GM19328 (cell line): ENCODE measurements around the gene TTPAL.

Experiments used
- ATAC-seq: cut with Tn5 transposase; IDR thresholded peaks from one replicate; pipeline ENCODE4 v1.9.1; 2021; ENCODE audit warnings: mild to moderate bottlenecking, moderate library complexity; ENCODE audit not compliant: unreplicated experiment

TTPAL gene

DNA sequence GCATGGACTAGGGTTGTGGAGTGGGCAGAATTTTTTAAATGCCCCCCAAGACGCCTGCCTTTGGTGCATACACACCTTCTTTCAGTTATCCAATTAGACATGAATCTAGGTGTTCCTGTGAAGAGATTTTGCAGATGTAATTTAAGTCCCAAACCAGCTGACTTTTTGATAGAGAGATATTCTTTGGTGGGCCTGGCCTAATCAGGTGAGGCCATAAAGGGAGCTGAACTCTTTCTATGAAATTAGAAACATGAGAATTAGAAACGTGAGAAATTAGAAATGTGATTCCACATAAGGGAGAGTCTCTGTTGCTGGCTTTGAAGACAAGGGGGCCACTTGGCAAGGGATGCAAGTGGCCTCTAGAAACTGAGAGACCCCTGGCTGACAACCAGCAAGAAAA lies 36.4 kb upstream of the TTPAL start:
- ATAC-seq, result no peak

DNA sequence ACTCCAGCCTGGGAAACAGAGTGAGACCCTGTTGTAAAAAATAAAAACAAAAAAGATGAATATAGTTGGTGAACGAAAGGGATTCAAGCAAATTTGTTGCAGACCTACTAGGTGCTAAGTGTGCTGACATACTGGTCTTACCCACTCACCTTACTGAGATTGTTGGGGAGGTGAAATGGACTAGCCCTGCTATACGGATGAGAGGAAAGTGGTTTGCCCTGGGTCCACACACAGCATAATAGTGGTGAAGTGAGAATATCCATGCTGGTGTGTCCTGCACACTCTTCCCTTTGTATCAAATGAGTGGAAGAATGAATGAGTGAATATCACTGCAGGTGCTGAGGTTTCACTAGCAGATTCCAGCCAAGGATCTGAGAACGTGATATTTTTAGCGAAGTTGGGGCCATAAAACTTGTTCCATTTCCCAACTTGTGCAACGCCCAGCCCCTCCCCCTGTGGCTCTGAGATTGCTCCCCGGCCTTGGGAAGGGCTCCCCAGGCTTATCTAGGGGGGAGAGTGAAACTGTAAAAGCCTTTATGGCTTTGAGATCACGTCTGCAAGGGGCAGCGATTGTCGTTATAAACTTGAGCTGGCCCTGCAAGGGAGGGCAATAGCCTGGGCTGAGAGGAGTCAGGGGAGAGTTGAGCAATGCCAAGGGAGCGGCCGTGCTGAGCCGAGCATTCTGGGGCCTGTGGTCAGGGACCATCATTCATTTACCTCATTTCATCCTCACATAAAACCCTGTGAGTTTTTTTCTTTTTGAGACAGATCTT lies 33.2 kb upstream of the TTPAL start:
- no peak for ATAC-seq

DNA sequence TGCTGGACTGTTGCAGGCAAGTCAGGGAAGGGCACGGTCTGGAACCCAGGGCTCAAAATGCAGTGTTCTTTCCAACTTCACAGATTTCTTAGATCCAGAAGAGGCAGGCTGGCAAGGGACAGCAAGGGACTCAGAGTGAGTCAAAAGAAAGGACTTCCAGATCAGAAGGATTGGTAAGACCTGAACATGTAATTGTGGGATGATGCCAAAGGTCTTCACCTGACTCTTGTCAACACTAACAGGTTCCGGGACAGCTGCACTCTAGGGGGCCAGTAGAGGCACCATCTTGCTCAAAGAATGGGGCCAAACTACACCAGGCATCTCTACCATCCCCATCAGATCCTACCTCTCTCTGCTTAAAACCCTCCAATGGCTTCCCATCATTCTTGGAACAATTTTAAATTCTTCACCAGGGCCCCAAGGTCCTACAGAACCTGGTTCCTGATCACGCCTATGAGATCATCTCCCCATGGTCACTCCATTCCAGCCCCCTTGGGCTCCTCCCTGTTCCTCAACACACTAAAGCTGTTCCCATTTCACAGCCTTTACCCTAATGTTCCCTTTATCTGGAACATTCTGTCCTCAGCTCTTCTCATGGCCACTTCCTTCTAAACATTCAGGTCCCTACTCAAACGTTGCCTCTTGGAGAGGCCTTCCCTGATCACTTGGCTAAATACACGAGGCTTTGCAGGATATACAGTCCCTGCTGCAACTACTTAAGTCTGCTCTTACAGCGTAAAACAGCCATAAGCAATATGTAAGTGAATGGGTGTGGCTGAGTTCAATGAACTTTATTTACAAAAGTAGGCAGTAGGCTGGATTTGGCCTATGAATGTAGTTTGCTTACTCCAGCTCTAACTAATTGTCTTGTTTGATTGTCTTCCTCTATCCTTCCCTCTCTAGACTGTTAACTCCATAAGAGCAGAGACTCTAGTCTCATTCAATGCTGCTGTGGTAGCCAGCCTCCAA lies 29.6 kb upstream of the TTPAL start:
- no peak for ATAC-seq

DNA sequence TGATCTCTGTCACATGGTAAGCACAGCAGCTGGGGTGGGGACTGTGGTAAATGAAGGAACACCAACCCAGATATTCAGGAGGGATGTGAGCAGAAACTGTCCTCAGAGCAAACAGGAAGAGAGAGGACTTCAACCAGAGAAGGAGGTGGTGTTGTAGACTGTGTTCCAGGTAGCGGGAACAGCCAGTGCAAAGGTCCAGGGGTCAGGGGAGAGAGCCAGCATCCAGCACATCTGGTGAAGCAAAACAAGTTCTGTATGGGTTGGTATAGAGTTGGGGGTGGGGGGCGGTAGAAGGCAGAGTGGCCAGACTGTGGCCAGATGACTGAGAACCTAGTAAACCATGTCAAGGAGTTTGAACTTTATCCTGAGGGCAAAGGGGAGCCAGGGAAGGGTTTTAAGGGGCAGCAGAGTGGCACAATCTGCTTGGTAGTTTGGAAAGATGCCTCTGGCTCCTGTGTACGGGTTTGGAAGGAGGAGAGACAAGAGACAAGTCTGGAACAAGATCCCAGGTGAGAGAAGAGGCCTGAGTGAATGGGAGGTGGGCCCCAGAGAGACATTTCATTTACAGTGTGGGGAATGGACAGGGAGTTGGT lies 27.8 kb upstream of the TTPAL start:
- no peak for ATAC-seq

DNA sequence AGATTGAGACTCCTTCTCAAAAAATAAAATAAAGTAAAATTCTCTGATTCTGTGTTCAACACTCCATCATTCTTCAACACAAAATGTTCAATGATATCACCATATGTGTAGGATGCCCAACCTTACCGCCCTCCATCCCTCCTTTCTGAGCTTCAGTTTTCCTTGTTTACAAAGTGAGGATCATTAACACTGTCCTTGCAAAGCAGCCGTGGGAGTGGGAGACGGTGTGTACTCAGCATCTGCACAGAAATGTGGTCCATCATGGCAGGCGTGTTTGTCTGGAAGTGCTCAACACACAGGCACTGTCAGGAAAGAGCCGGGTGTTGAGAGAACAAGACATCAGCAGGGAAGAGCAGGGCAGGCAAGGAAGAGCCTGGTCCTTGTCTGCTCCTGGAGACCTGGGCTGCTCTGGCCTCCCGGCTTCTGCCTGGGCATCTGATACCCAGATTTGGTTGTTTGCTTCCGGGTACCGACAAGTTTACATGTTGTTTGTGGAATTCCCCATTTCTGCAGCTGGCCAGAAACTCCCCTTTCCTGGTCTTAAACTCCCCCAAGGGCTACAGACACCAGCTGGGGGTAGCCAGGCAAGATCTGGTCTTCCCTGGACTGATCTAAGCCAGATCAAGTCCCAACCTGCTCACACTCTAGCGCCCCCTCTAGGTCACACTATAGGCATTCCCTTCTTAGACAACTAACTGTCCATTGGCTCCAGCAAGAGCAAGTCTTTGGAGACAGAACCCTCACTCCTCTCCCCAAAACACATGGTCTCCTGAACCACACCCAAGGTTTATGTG lies 26.7 kb upstream of the TTPAL start:
- ATAC-seq, result no peak

DNA sequence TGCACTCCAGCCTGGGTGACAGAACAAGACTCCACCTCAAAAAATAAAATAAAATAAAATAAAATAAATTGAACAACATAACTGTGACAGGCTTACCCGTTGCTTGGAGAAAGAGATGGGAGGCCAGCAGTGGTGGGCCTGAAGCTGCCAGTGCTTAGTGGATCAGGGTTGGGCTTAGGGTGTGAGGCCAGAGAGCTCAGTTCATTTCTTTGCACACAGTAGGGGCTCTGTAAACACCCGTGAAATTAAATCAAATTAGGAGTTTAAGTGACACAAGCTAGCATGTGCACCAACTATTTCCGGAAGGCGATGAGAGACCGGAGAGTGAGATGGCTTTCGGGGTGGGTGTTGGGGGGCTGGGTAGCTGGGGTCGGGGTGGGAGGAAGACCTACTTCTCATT lies 25.8 kb upstream of the TTPAL start:
- ATAC-seq, result no peak

DNA sequence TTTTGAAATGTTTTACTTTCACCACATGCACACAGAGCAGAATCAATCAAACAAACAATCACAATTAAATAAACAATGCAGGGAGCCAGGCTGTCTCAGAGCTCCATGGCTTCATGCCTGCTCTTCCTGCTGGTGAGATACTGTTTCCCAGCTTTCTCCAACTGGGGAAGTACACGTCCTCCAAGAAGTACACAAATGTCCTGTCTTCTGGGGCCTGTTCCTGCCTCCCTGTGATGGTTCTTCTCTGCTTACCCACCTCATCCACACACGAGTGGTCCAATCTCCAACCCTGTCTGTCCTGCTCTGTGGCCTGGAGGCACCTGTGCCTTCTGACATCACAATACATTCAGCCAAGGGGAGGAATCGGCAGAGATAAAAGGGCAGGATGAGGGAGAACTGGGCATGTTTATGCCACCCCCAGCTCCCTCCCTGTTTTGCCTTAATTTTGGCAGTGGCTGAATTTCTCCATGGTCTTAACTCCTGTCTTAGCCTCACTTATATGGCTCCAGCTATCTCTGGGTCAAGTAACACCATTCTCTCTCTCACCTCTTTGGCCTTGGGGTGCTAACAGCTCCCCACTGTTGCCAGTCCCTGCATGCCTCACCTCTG lies 25.3 kb upstream of the TTPAL start:
- ATAC-seq, result no peak

DNA sequence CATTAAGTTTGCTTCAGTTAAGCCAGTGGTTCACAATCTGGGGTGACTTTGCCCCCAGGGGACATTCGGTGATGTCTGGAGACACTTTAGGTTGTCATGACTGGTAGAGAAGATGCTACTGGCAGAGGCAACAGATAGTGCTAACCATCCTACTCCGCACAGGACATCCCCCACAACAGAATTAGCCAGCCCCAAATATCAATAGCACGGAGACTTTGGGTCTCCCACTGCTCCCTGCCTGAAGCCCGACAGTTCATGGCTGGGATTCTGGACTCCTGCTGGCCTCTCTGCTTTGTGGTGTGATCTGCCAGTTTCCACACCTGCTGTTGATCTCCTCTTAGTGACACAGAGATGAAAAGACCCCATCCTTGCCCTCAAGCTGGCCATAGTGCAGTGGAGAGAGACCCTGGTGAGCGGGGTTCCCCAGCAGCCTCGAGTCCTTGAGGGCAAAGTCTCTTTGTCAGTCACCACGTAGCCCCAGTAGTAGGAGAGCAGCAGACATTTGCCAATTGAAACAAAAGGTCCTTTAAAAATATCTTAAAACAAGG lies 24.7 kb upstream of the TTPAL start:
- ATAC-seq, result no peak

DNA sequence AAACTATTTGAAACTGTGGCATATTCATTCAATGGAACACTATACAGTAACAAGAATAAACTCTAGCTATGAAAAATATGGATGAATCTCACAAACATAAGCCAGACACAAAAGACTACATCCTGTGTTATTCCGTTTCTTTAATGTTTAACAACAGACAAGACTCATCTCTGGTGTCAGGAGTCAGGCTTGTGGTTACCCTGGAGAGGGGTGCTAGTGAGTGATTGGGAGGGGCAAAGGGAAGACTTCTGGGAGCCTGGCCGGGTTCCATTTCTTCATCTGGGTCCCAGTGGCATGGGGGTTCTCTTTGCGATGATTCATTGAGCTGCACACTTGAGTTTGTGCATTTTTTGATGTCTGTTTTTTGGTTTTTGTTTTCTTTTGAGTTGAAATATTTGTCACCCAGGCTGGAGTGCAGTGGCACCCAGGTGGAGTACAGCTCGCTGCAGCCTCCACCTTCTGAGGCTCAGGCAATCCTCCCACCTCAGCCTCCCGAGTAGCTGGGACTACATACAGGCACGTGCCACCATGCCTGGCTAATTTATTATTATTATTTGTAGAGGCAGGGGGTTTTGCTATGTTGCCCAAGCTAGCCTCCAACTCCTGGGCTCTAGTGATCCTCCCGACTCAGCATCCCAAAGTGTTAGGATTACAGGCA lies 21.2 kb upstream of the TTPAL start:
- ATAC-seq, result no peak

DNA sequence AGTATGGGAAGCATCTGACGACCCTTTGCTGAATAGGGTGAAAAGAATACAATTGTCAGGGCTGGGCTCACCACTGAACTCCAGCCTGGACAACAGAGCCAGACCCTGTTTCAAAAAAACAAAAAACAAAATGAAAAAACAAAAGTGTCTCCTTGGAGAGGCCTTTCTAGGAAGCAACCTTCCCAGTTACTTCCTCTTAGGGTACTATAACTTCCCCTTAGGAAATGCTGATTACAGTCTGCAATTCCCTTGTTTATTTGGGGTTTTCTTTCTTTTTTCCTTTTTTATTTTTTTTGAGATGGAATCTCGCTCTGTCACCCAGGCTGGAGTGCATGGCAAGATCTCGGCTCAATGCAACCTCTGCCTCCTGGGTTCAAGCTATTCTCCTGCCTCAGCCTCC lies 20.5 kb upstream of the TTPAL start:
- ATAC-seq, result no peak

DNA sequence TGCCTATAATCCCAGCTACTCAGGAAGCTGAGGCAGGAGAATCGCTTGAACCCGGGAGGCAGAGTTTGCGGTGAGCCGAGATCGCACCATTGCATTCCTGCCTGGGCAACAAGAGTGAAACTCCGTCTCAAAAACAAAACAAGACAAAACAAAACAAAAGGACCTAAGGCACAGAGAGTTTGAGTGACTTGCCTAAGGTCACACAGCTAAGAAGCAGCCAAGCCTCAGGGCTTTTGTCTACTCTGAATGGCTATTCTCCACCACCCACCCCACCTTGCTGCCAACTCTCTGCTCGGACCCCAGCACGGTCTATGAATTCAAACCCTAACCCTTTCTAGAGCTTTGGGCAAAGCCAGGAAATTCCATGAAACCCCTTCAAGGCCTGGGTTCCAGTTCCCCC lies 19.1 kb upstream of the TTPAL start:
- ATAC-seq, result no peak

DNA sequence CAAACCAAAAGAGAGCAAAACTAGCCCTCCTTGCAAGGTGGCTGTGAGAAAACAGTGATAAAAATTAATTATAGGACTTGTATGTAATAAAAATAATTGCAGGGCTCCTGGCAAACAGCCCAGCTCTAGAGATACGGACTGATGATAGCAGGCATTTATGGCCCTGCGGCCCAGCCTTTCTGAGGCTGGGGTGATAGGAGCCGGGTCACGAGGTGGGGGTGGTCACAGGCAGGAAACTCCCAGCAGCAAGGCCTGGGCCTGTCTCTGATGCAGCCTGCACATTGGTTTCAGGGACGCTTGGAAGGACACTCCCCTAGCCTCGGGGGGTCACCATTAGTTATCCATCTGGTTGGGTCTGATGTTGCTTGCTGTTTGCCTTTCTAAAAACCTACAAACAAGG lies 18.7 kb upstream of the TTPAL start:
- no peak for ATAC-seq

DNA sequence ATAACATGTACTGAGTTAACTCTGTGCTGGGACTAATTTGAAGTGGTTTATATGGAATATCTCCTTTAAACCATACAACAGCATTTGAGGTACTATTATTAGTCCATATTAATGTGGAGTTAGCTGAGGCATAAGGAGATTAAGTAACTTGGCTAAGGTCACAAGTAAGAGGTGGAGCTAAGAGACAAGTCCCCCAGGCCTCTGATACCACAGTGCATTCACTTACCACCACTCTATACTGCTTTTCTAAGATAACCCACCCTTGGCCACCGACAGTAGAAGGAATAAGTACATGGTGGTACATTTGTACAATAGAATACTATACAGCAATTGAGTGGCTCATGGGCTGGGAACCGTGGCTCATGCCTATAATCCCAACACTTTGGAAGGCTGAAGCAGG lies 16.4 kb upstream of the TTPAL start:
- ATAC-seq, result no peak

DNA sequence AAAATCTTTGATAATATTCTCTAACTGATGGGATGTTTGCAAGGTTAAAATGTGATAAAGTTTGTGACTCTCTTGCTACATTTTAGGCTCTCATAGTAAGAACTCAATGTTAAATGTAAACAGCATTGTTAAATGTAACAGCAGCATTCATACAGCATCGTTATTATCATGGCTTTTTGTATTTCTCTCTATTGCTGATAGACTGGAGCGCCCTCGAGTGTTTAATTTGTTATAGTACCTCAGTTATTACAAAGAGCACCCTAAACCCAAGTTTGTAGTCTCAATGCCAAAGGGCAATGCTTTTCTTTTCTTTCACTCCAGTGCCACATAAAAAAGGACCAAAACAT lies 14.9 kb upstream of the TTPAL start:
- ATAC-seq, result no peak

DNA sequence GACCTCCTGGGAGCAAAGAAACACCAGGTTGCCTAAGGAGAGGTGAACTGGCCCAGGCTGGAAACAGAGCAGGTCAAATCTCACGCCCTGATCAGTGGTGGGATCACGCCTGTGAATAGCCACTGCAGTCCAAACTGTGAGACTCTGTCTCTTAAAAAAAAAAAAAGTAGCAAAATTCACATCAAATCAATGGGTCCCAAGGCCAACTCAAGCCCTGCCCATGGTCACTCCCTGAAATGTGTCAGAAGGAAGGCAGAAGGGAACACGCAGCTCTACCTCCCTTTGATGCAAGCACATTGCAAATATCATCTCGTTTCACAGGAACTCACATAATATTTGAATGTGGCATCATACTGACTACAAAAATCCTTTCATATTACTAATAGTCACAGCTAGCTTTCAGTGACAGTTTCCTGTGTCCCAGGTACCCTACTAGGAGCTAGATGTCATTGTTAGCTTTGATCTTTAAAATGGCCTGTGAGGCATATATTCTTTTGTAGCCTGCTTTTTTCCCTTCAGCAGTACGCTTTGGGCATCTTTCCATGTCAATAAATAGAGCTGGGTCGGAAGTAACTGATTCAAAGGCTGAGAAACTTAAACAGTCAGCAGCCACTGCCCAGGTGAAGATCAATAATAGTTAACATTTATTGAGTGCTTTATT lies 14.4 kb upstream of the TTPAL start:
- no peak for ATAC-seq

DNA sequence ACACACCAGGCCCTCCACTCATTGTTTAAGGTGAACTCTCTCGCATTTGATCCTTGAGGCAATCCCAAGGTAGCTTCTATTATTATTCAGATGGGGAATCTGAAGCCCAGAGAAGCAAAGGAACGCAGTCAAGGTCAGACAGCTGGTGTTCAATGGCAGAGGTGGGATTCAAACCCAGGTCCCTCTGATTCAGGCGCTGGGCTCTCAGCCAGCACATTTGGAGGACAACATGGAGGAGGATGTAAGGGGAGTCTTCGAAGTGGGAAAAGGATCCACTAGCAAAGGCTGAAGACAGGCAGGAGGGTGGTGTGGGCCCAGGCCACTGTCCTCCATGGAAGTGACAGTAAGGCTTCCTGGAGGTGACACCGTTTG lies 13.9 kb upstream of the TTPAL start:
- no peak for ATAC-seq

DNA sequence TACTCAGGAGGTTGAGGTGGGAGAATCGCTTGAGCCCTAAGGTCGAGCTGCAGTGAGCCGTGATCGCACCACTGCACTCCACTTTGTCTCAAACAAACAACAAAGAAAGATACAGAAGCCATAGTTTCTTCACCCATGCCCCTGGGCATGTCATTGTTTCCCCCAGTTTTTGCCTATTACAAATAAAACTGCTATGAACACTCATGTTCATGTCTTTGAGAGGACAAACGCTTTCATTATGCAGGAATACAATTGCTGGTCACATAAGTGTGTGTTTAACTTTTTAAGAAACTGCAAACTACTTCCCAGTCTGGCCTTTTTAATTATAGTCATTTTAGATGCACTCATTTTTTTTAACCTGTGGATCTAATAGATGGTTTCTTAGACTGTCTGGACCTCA lies 12.2 kb upstream of the TTPAL start:
- no peak for ATAC-seq

DNA sequence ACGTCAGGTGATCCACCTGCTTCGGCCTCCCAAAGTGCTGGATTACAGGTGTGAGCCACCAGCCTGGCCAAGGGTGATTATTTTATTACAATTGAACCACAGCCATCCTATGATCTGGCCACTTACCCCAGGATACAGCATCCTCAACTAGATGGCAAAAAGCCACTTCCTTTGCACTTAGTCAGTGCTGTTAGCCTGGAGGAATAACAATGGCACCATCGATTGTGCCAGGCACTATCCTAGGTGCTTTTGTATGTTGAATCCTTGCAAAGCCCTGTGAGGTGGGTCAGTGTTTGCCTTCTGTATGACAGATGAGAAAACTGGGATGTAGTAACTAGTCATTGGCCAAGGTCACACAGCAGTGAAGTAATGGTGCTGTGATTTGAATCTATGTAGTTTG lies 11.2 kb upstream of the TTPAL start:
- ATAC-seq, result no peak

DNA sequence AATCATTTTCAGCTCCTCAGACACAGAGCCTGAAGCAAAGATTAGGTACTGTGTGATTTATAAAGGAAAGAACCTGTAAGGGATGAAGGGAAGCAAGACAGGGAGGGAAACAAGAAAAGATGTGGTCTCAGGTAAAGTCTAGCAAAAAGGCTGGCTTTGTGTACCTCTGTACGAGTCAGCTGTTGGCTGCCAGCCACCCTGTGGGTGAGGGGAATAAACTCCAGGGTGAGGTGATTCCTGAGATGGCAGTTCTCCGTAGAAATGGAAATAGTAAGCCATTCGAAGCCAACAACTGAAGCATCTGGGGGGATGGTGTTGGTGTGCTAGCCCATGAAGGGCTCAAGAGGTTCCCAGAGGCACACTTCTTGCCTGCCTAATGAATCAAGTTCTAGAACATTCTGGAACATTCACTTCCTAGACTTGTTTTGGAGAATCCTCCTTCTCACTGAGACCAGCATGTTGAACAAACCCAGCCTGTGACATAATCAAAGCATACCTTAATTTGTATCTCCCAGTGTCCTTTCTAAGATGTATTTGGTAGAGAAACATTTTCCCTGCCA lies 10.6 kb upstream of the TTPAL start:
- no peak for ATAC-seq
